Muscle layer of colon (tissue), 2 donors: ENCODE data around the gene AKR1C1.
"Not testable (repeated sequence)": the region's sequence is repeated elsewhere in the genome, so short reads cannot be mapped to it uniquely, and the experiment has no call there.

Experiments used
- H3K27ac ChIP-seq: one replicate; pipeline ENCODE4 v1.7.0; 2013; ENCODE audit warnings: low read depth, mild to moderate bottlenecking, low read length, moderate library complexity
- H3K27me3 ChIP-seq, 2 donors: one replicate each; pipeline ENCODE4 v1.7.0; 2013; ENCODE audit warnings: low read length in 2 of 2, mild to moderate bottlenecking in 2 of 2; ENCODE audit not compliant: insufficient read depth in 2 of 2, control insufficient read depth in 1 of 2
- H3K36me3 ChIP-seq: one replicate; pipeline ENCODE4 v1.7.0; 2013; ENCODE audit warnings: mild to moderate bottlenecking, low read length; ENCODE audit not compliant: insufficient read depth
- H3K4me1 ChIP-seq: one replicate; pipeline ENCODE4 v1.7.0; 2013; ENCODE audit warnings: mild to moderate bottlenecking, low read length; ENCODE audit not compliant: insufficient read depth
- H3K4me3 ChIP-seq, 2 donors: one replicate each; pipeline ENCODE4 v1.7.0; 2013; ENCODE audit warnings: low read length in 2 of 2, low read depth in 1 of 2, mild to moderate bottlenecking in 1 of 2, moderate library complexity in 1 of 2
- H3K9ac ChIP-seq: one replicate; pipeline ENCODE4 v1.7.0; 2013; ENCODE audit warnings: low read length
- H3K9me3 ChIP-seq: one replicate; pipeline ENCODE4 v1.7.0; 2013; ENCODE audit warnings: mild to moderate bottlenecking, low read length
- donor health status: abdominal sarcoma.
- donor health status: Adenocarcinoma of cecum.

Gene AKR1C1

GRCh38 chr10:5012595-5012994 is 49.4 kb downstream of the AKR1C1 start:
- H3K9ac ChIP-seq = no peak overlapping the region
- H3K27me3 ChIP-seq = no peaks in the 10 kb centered on the region
- H3K4me1 ChIP-seq = no peaks in the 10 kb centered on the region
- H3K9me3 ChIP-seq = no peaks in the 10 kb centered on the region
- H3K4me3 ChIP-seq = no peak overlapping the region
- no peak overlapping the region for H3K27ac ChIP-seq
- H3K36me3 ChIP-seq = no peaks in the 10 kb centered on the region

- H3K27ac ChIP-seq = no peak overlapping the region
- no peak overlapping the region for H3K9ac ChIP-seq
- H3K36me3 ChIP-seq = no peaks in the 10 kb centered on the region
Observed at GRCh38 chr10:5013385-5013784, 50.2 kb downstream of the AKR1C1 start.

GRCh38 chr10:5014200-5014910 is 51.1 kb downstream of the AKR1C1 start:
- not testable (repeated sequence) for H3K27ac ChIP-seq, H3K9me3 ChIP-seq, H3K4me3 ChIP-seq, H3K9ac ChIP-seq, H3K27me3 ChIP-seq, H3K4me1 ChIP-seq, H3K36me3 ChIP-seq

More at GRCh38 chr10:5013385-5013784, 50.2 kb downstream of the AKR1C1 start:
- no peaks in the 10 kb centered on the region for H3K9me3 ChIP-seq
- no peaks in the 10 kb centered on the region for H3K4me1 ChIP-seq
- H3K4me3 ChIP-seq = no peak overlapping the region
- H3K27me3 ChIP-seq = no peaks in the 10 kb centered on the region

GRCh38 chr10:5014936-5015335 is 51.7 kb downstream of the AKR1C1 start:
- Histone ChIP-seq H3K4me1 (peaks cover 9% of the 10 kb centered on the region), H3K27me3 (no peaks in the 10 kb centered on the region), H3K4me3 (no peak overlapping the region), H3K9ac (no peak overlapping the region), H3K27ac (no peak overlapping the region), H3K36me3 (no peaks in the 10 kb centered on the region), H3K9me3 (no peaks in the 10 kb centered on the region)

GRCh38 chr10:5018134-5018533 is 54.9 kb downstream of the AKR1C1 start:
- Histone ChIP-seq H3K9ac (no peak overlapping the region), H3K9me3 (no peaks in the 10 kb centered on the region), H3K27ac (no peak overlapping the region), H3K27me3 (no peaks in the 10 kb centered on the region), H3K4me3 (no peak overlapping the region), H3K36me3 (no peaks in the 10 kb centered on the region), H3K4me1 (peaks cover 9% of the 10 kb centered on the region)

GRCh38 chr10:5018671-5019277 is 55.6 kb downstream of the AKR1C1 start:
- H3K27ac ChIP-seq, H3K27me3 ChIP-seq, H3K9ac ChIP-seq, H3K4me3 ChIP-seq, H3K9me3 ChIP-seq, H3K36me3 ChIP-seq, H3K4me1 ChIP-seq: not testable (repeated sequence)

GRCh38 chr10:5019770-5020612 is 56.8 kb downstream of the AKR1C1 start:
- H3K4me1 ChIP-seq, H3K9ac ChIP-seq, H3K27ac ChIP-seq, H3K4me3 ChIP-seq, H3K36me3 ChIP-seq, H3K27me3 ChIP-seq, H3K9me3 ChIP-seq: not testable (repeated sequence)

GRCh38 chr10:5021624-5022290 is 58.5 kb downstream of the AKR1C1 start:
- H3K9me3 ChIP-seq, H3K9ac ChIP-seq, H3K27me3 ChIP-seq, H3K27ac ChIP-seq, H3K36me3 ChIP-seq, H3K4me1 ChIP-seq, H3K4me3 ChIP-seq: not testable (repeated sequence)

- no peaks in the 10 kb centered on the region for H3K36me3 ChIP-seq
- no peaks in the 10 kb centered on the region for H3K27me3 ChIP-seq
- H3K27ac ChIP-seq = no peak overlapping the region
- H3K9me3 ChIP-seq = no peaks in the 10 kb centered on the region
- no peak overlapping the region for H3K4me3 ChIP-seq
- peaks cover 9% of the 10 kb centered on the region for H3K4me1 ChIP-seq
- H3K9ac ChIP-seq = no peak overlapping the region
Observed at GRCh38 chr10:5023177-5023805, 60.1 kb downstream of the AKR1C1 start.

GRCh38 chr10:5025461-5025881 is 62.3 kb downstream of the AKR1C1 start:
- not testable (repeated sequence) for H3K27me3 ChIP-seq, H3K4me1 ChIP-seq, H3K9ac ChIP-seq, H3K4me3 ChIP-seq, H3K36me3 ChIP-seq, H3K27ac ChIP-seq, H3K9me3 ChIP-seq

GRCh38 chr10:5030989-5031388 is 67.8 kb downstream of the AKR1C1 start:
- no peak overlapping the region for H3K4me3 ChIP-seq
- H3K9ac ChIP-seq = no peak overlapping the region
- no peaks in the 10 kb centered on the region for H3K27me3 ChIP-seq
- no peaks in the 10 kb centered on the region for H3K36me3 ChIP-seq
- no peaks in the 10 kb centered on the region for H3K9me3 ChIP-seq
- no peaks in the 10 kb centered on the region for H3K4me1 ChIP-seq
- no peak overlapping the region for H3K27ac ChIP-seq
